GM18499 (cell line): ENCODE results near the gene SETD3.

Experiments used
- ATAC-seq: cut with Tn5 transposase; IDR thresholded peaks from one replicate; pipeline ENCODE4 v1.9.1; 2021; ENCODE audit warnings: moderate number of reproducible peaks; ENCODE audit not compliant: insufficient read depth, unreplicated experiment

The SETD3 gene

DNA sequence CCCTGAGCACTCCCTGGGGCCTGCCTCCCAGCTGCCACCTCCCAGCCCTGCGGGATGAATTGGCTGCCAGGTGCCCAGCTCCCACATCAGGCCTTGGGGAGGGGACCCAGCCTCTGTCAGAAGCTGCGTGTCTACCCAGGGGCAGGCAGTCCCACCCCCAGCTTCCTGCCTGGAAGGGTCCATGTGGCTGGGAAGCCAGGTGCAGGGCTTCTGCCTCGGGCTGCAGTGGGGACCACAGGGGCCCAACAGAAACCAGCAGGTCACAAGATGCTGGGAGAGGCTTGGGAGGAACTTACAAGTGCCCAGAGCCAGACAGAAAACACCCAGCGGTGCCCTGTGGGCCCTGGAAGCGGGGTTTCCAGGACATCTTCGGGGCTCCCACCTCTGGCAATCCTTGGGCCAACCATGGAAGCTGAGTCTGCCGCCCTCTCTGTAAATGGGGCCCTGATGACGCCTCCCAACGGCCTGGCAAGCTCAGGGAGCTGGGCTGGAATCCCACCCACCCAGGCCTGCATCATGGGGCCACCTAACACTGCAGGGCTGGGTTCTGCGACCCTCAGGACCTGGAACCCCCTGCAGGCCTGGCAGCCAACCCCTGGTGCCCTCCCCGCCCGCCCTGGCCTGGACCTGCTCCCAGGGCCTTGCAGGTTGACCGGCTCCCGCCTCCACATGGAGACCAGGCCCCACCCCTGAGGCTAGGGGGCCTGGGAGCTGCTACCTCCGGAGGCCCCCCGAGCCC is 37.2 kb upstream of the SETD3 start:
- no peak for ATAC-seq

DNA sequence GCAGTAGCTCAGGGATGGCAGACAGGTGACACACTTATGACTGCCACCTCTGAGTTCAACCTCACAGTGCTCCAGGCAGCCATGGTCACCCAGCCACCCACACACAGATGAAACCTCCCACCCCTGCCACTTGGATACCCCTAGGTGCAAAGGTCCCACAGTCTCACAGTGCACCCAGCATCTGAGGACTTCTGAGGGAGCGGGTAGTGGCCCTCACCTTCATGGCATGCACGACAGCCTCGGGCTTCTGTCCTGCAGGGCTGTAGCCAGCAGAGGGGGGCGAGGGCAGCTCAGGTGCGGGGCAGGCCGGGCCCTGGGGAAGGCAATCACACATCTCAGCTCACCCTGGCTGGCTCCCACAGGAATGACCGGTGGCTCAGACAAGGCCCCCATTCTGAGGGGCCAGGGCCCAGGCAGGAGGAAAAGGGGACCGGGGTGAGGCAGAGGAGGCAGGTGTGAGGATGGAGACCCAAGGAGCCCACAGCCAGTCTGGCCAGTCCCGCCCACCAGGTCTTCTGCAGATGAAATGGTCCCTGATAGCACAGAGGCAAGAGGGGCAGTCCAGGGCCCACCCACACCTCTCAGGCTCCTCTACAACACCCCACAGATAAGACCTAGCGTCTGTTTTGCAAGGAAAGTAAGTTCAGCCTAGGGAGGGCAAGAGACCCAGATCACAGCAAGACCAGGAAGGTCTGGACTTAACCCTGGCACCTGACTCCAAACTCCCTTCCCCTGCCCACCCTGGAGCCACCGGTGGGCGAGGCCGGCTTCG is 36.4 kb upstream of the SETD3 start:
- ATAC-seq = no peak

DNA sequence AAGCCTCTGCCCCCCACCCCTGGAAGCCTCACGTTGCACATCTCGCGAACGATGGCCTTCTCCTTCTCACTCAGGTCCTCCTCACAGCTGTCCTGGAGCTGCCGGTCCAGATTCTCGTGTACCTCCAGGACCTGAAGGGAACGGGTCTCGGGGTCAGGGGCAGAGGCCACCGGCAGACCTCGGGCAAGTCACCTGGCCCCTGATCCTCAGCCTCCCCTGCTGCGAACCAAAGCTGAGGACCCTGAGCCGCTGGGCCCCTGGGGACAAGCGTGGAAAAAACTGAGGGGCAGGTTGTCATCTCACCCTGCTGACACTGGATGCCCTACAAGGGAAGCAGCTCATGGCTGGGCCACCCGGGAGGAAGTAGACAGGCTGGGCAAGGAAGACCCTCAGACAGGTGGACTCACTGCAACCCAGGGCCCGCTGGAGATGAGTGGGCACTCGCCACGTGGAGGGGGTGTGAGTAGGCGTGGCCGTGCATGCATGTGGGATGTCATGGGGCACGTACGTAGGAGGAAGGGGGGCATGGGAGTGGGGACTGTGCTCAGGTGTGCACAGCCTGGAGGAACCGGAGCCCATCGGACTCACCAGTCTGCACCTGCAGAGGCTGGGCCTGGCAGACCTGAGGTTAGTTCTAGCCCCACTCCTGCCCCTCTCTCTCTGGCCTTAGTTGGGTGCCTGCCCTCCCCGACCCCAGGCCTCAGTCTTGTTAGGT is 35.7 kb upstream of the SETD3 start:
- ATAC-seq = no peak

DNA sequence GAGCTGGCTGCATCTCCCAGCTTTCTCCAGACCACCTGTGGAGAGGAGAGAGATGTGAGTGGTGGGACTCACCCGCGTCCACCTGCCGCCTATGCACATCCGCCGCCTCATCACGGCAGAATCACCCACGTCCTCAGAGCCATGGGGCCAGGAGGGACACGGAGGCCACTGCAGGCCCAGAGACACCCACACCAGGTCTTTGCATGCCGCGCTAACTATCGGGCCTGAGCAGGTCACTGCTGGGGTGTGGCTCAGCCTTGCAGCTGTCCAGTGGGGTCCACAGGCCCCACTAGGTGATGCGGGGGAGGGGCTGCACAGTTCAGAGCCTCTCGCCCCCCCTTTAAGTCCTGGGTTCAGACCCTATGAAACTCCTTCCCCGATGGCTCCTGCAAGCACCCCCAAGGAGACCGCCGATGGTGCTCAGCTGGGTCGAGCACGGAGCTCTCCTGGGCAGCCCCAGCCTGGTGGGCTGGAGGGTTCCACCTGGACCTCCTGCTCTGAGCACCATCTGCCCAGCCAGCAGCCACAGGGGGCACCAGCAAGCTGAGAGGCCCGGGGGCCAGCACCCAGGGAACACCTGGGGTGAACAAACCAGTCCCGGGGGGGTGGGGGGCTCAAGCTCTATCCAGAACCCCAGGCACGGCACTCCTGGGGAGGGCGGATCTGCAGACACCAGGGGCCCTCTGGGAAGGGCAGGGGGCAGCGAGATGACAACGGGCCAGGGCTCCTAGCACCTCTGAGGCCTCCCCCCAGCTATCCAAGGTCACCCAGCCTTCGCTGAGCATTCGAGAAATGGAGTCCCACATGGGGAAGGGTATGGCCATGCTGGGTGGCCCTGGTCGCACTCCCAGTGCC is 34.9 kb upstream of the SETD3 start:
- no peak for ATAC-seq

DNA sequence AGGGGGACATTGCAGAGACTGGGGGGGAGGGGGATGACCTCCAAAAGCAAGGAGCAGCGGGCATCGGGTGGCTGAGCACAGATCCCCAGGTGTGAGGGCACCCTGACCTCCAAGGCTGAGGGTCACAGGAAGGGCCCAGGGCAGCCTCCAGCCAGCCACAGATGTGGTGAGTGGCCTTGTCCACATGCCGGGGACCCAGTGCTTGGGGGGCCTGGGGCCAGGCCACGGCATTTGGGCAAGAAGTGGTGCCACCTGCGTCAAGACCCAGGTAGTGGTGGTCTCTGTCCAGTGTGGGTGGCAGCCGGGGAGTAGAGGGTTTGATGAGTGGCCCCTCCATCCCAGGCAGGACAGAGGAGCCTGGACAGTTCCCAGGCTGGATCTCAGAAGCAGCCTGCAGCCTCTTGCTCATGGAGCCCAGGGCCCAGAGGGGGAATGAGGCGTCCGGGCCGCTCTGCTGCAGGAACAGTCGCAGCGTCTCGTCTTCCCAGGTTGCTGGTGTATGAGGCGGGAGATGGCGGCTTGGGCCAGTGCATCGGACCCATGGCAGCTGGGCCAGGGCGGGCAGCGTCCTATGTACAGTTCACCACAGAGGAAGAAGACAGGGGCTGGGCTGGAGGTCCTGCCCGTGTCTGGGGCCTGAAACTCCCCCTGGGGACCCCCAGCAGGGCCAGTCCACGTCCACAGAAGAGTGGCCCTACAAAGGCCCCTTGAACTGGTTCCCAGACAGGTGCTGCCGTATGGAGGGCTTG is 34.1 kb upstream of the SETD3 start:
- ATAC-seq = no peak

DNA sequence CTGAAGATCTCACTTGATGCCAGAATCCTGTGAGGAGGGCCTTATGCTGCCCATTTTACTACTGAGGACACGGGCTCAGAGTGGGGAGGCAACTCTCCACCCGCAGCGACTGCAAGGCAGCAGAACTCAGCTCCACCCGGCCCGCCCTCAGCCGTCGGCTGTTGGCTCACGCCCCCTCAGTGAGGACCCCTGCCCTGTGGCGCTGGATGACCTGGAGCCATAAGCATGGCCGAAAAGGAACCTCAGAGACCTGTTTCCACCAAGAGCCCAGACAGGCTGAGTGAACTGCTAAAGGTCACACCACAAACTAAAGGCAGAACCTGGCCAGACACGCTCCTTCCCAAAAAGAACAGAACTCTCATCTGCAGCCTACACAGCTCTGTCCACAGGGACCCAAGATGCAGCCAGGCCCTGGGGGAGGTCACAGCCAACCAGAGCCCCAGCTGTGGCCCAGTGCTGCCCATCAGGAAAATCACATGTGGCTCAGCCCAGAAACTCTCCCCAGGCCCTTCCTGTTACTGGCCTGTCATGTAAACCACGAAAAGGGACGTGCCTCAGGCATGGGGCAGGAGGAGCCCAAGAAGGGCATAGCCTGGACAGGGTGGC is 33.4 kb upstream of the SETD3 start:
- no peak for ATAC-seq

DNA sequence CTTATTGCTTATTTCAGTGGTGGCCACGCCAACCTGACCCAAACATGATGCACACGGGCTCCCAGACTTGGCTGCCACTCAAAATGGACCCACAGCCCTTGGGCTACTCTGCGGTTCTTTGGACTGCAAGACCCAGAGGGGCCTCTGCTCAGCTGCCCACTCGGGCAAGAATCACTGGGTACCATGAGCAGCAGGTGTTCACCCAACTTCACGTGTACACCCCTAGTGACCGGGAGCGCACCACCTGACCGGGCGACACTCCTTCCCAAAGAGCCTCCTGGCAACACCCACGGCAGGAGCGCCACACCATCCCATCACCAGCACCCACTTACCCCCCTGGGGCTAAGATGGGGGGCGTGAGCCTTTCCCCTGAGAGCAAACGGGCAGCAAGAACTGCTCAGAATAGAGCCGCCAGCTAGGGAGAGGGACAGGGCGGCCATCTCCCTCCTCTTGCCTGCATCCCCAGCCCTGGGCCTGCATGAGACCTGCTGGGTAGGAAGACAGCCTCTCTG is 32.6 kb upstream of the SETD3 start:
- no peak for ATAC-seq

DNA sequence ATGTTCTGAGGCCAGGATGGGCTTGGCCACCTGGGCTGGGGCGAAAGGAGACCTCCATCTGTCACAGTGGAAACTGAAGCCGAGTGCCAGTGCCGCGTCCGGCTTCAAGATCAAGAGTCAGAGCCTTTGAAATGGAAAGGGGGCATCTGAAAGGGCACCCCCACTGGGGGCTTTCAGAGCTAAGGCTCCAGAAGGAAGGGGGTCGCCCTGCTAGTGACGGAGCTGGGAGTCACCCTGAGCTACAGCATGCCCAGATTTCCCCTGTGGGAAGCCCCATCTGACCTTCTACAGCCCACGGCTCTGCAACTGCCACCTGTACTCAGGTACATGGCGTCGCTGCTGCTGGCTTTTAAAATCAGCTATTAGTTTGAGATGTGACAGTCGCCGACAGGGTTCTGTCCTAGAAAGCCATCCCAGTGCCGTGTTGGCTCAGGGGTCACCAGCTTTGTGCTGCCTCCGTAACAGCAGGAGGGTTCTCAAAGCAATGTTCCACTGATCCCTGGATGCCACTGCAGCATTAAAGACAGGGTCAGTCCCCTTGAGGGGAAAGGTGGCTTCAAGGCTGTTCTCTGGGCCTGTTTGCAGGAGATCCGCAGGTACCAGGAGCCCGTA is 32.0 kb upstream of the SETD3 start:
- ATAC-seq = no peak

DNA sequence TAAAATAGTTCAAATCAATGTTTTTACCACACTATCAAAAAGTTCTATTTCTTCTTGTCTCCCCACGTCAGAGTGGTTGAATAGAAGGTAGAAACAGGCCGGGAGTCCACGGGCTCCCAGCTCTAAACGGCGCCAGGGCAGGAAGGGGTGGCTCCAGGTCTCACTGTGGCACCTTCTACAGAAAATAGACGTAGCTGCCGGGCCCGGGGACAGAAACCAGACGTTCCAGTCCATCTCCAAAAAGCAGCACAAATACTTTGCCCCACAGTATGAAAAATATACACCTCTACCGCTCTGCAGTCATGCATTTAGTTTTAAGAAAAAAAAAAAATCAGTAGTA is 31.4 kb upstream of the SETD3 start:
- no peak for ATAC-seq

DNA sequence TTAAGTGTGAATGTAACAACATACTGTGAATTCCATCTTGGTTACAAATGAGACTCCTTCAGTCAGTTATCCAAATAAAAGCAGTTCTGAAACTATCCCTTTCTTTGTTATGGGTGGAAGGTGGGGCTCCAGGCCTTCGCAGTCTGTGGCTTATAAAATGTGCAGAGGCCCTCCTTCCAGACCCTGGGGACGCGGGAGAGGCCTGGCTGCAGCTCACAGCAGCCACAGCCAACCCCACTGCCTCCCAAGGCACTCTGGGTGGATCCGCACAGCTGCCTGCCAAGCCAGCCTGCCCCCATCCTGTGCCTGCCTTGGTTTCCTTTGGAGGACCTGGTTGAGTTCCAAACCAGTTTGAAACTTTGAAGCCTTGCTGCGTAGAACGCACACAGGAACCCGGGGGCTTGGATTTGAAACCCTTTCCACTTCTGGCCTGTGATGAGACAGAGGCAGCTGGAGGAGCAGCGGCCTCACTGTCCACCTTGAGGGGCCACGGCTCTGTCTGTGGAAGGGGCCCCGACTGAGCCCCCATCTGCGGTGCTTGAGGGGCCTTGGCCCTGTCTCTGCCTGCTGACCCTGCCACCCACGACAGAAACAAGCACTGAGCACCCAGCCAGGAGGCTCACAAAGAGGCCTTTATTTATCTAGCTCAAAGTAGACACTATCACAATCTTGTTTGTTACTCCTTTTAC is 30.9 kb upstream of the SETD3 start:
- no peak for ATAC-seq

DNA sequence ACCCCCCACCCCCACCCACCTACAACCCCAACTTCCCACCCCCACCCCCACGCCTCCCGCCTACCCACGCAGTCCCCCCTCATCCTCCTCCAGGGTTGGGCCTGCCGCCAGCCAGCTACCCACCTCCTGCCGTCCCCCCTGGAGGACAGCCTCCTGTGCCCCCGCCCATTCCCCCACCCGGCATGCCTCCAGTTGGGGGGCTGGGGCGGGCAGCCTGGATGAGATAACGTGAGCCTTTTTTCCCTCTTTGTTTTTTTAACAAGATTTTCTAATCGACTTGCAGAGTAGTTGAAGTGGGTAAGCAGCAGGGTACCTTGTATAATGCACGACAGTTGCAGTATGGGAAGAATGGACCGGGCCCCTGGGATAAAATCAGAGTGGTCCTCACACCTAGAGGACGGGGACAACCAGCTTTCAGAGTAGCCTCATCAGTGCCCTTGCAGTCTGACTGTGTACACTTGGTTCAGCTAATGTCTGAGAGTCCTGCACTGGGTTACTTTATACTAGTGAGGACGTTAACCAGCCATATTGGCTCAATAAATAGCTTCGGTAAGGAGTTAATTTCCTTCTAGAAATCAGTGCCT is 30.0 kb upstream of the SETD3 start:
- no peak for ATAC-seq

DNA sequence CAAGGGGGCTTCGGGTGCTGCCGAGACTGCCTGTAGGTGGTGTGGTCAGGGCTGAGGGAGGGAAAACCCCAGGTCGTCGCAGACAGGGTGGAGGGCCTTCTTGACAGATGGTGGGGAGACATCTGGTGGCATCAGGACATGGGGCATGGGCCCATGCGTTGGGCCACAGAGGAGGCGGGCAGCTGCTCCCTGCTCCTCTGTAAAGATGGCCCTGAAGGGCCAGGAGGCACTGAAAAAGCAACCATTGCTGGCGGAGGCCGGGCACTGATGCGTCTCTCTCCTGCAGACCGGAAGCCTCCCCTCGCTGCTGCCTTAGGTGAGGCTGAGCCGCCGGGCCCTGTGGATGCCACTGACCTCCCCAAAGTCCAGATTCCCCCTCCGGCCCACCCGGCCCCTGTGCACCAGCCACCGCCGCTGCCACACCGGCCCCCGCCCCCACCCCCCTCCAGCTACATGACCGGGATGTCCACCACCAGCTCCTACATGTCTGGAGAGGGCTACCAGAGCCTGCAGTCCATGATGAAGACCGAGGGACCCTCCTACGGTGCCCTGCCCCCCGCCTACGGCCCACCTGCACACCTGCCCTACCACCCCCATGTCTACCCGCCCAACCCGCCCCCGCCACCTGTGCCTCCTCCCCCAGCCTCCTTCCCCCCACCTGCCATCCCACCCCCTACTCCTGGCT is 29.4 kb upstream of the SETD3 start:
- no peak for ATAC-seq

DNA sequence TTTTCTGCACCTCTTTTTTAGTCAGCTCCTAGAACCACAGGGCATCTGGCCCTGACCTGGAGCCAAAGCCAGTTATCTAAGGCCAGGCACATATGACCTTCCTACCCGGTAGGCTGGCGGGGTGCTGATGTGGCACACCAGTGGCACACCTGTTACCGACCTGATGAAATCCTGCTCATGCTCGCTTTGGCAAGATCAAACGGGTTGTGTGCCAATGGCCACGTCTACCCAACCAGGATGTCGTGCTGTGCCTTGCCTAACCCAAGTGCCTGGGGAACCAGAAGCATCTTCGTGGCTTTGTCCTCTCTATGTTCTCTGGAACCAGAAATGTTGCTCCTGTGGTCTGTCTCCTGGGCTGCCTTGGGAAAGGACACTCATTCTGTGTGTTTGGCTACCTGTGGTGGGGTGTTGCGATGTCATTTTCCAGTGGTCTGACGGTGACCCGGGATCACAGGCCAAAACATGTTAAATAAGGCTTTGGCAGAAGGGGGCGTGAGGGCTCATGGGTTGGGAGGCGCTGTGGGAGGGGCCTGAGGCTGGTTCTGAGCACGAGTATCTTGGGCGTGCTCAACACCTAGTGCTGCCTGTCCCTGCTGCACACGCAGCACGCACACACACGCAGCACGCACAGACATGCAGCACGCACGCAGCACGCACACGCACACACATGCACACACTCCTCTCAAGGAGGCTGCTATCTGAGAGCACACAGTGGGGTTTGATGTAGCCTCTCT is 28.4 kb upstream of the SETD3 start:
- no peak for ATAC-seq

DNA sequence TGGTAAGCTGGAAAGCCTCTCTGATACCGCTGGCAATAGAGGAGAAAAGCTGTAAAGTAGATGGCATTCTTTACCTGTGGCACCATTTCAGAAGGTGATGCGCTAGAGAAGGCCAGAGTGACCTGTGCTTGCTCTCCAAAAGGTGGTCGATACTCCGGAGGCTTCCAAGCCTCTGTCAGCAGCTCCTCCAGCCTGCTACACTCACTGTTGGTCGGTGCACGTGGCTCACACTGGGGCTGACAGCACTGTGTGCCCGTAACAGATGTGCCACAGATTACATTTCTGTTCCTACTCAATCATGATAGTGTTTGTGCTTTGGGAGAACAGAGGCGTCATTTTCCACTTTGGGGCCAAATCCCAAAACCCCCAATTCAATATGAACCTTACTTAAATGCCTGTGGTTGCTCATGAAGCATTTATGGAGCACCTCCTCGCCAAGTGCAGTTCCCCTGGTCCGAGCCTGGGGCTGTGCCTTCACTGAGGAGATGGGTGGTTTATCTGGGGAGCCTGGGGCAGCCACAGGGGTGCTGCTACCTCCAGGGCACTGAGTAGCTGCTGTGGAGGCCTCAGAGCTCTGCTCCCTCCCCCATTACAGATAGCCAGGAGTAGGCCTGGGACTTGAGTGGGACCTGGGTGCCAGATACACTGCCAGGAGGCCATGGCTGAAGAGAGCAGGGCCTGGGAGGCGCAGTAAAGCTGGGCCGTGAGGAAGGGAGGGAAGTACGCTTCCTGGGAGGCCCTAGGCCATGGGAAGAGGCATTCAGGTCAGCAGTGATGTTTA is 27.4 kb upstream of the SETD3 start:
- ATAC-seq = no peak

DNA sequence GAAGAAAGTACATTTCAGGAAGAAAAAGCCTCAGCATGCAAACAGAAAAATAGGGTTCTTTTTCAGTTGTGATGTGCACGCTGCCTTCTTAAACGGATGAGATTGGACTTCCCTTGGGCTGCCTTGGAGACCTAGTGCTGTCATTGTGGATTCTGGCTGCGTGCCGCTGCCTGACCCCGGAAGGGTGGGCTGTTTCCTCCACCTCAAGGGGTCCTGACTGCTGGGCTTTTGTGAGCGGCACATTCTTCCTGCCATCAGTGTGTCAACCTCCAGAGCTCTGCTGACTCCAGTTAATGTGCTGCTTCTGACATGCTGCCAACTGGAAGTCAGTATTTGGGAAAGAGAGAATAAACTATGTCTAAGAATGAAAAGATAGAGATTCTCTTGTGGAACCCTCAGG is 25.6 kb upstream of the SETD3 start:
- no peak for ATAC-seq

DNA sequence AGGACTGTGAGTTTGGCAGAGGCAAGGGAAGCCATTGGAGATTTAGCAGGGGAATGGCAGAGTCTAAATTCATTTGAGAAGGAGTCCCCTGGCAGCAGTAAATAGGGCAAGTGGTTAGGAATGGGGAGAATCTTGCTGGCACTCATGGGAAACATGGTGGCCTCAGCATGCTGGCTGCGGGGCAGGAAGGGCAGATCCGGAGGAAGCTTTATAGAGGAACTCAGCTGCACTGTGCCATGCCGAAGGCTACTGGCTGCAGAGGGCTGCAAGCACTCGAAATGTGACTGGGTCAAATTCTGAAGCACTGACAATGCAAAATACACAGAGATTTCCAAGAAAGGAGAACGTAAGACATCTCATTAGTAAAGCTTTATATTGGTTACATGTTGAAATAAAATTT is 24.4 kb upstream of the SETD3 start:
- no peak for ATAC-seq
